ENCODE measurements around the gene ADGRB2. TPM values are rescaled to one million over a fixed set of nuclear protein-coding genes. Genes with fewer than 3 reads are reported as not detected.

Gene ADGRB2
- total RNA-seq, 1 experiment from 2014 or later = 15.6 TPM

DNA sequence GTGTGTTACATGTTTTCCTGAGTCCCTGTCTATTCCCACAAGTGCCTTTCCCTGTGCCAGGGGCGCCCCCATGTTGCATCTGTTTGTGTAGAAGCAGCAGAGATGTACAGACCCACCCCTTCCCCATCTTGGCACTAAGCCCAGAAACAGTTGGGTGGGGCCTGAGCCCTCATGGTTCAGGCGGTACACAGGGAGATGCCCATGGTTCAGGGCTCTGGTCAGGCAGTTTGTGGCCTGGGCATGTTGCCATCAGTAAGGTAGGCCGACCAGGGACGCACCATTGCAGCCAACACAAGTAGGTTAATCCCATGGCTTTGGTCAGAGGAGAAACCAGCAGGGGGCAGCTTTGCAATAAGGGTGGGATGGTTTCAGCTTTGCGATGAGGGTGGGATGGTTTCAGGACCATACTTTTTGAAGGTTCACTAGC lies 914 bp upstream of the ADGRB2 start:
- peak overlapping the region; percentile 73 for H3K4me2 ChIP-seq

DNA sequence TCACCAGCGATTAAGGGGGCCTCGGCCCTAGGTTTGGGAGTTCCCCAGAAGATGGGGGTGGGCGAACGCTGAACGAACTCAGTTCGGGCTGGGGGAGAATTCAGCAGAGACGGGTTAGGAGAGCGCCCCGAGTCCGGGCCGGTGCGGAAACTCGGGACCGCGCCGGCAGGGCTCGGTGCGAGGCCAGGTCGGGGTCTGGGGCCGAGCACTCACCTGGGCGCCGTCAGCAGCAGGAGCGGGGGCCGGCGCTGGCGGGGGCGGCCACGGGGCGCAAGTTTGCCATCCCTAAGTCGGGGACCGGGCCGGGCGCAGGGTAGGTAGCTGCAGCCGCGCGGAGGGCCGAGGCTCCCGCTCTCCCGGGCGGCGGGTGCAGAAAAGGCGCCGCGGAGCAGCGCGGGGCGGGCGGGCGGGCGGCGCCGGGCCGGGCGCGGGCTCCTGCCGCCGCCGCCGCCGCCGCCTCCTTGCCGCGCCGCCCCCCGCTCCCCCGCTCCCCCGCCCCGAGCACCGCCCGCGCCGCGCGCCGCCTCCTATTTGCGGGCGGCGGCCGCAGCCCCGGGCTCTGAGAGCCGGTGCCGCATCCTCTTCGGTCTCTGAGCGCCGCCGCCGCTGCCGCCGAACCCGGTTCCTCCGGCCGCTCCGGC lies 349 bp downstream of the ADGRB2 start:
- intact Hi-C loops (cut with micrococcal nuclease; ENCODE audit: unreplicated experiment) = loop anchor here (5.0 kb wide), 2 partner anchors 46 to 249 kb away; partner anchors contain the start of gene KHDRBS1
- BruUV-seq (replicated peaks) = no TSS peak
- POLR2A ChIA-PET (ENCODE audit: unreplicated experiment) = interaction anchor here (0.6 kb wide), 1 partner anchor 176 kb away, joined by 7 read pairs; no protein-coding TSS in a partner anchor
- Histone ChIP-seq H3K4me3 (peak overlapping the region; percentile 62), H3K9me2 (ENCODE audit: insufficient read depth) (no peaks in the 10 kb centered on the region), H3K27ac (no peak overlapping the region), H3K36me3 (ENCODE audit: low read depth) (no peaks in the 10 kb centered on the region), H2AFZ (peak overlapping the region; percentile 70), H3K9me3 (ENCODE audit: insufficient read depth, low read depth) (no peaks in the 10 kb centered on the region), H3K4me2 (peak overlapping the region; percentile 96), H3K27me3 (ENCODE audit: insufficient read depth, low read depth) (peaks cover 5% of the 10 kb centered on the region; the same call in 1 of the 2 replicates), H3K79me2 (ENCODE audit: low read depth) (no peaks in the 10 kb centered on the region), H3K4me1 (replicated peaks; ENCODE audit: insufficient read depth) (peaks cover 32% of the 10 kb centered on the region), H3F3A (ENCODE audit: insufficient read depth, low read depth) (peaks cover 32% of the 10 kb centered on the region), H4K20me1 (ENCODE audit: insufficient read depth) (no peaks in the 10 kb centered on the region)
- TF ChIP-seq CTCF (conservative IDR thresholded peaks at IDR 0.05) = no peak
- TF ChIP-seq EZH2 (IDR thresholded peaks at IDR 0.05; ENCODE audit: low read depth) = peak; percentile 96
- CTCF ChIA-PET = interaction anchor here (0.7 kb wide), 1 partner anchor 93 kb away, joined by 6 read pairs; no protein-coding TSS in a partner anchor
- DNase-seq = no peak

More for the DNA sequence above, 914 bp upstream of the ADGRB2 start:
- BruUV-seq (replicated peaks) = no TSS peak
- Histone ChIP-seq H3K27ac (no peak overlapping the region), H2AFZ (no peak overlapping the region), H3K9me2 (ENCODE audit: insufficient read depth) (no peaks in the 10 kb centered on the region), H3K36me3 (ENCODE audit: low read depth) (no peaks in the 10 kb centered on the region), H3K79me2 (ENCODE audit: low read depth) (no peaks in the 10 kb centered on the region), H3K9me3 (ENCODE audit: insufficient read depth, low read depth) (no peaks in the 10 kb centered on the region), H3F3A (ENCODE audit: insufficient read depth, low read depth) (peaks cover 32% of the 10 kb centered on the region), H3K4me1 (replicated peaks; ENCODE audit: insufficient read depth) (peaks cover 28% of the 10 kb centered on the region), H3K4me3 (no peak overlapping the region), H4K20me1 (ENCODE audit: insufficient read depth) (no peaks in the 10 kb centered on the region), H3K27me3 (ENCODE audit: insufficient read depth, low read depth) (peaks cover 5% of the 10 kb centered on the region; the same call in 1 of the 2 replicates)
- TF ChIP-seq CTCF (conservative IDR thresholded peaks at IDR 0.05) = peak; percentile 66
- no peak for TF ChIP-seq EZH2 (IDR thresholded peaks at IDR 0.05; ENCODE audit: low read depth)
- DNase-seq = peak in 1 of 2 experiments; percentile 34
- intact Hi-C loops (cut with micrococcal nuclease; ENCODE audit: unreplicated experiment) = no loop called here
- POLR2A ChIA-PET (ENCODE audit: unreplicated experiment) = no interaction called here
- CTCF ChIA-PET = no interaction called here

- POLR2A ChIA-PET (ENCODE audit: unreplicated experiment) = interaction anchor here (0.6 kb wide), 1 partner anchor 177 kb away, joined by 7 read pairs; no protein-coding TSS in a partner anchor
- BruUV-seq (replicated peaks) = no TSS peak
- Histone ChIP-seq H3K4me3 (peak overlapping the region; percentile 62), H3K27ac (no peak overlapping the region), H3K9me3 (ENCODE audit: insufficient read depth, low read depth) (no peaks in the 10 kb centered on the region), H3K27me3 (ENCODE audit: insufficient read depth, low read depth) (peaks cover 5% of the 10 kb centered on the region; the same call in 1 of the 2 replicates), H4K20me1 (ENCODE audit: insufficient read depth) (no peaks in the 10 kb centered on the region), H3K79me2 (ENCODE audit: low read depth) (no peaks in the 10 kb centered on the region), H3K9me2 (ENCODE audit: insufficient read depth) (no peaks in the 10 kb centered on the region), H3F3A (ENCODE audit: insufficient read depth, low read depth) (peaks cover 35% of the 10 kb centered on the region), H3K4me1 (replicated peaks; ENCODE audit: insufficient read depth) (peaks cover 32% of the 10 kb centered on the region), H3K36me3 (ENCODE audit: low read depth) (no peaks in the 10 kb centered on the region), H3K4me2 (peak overlapping the region; percentile 96), H2AFZ (peak overlapping the region; percentile 70)
- CTCF ChIA-PET = interaction anchor here (0.5 kb wide), 1 partner anchor 225 kb away, joined by 3 read pairs; no protein-coding TSS in a partner anchor
- TF ChIP-seq EZH2 (IDR thresholded peaks at IDR 0.05; ENCODE audit: low read depth) = no peak
- TF ChIP-seq CTCF (conservative IDR thresholded peaks at IDR 0.05) = peak; percentile 90
- peak; percentile 65 to 88 for DNase-seq
- intact Hi-C loops (cut with micrococcal nuclease; ENCODE audit: unreplicated experiment) = loop anchor here (5.0 kb wide), 2 partner anchors 46 to 249 kb away; partner anchors contain the start of gene KHDRBS1
Observed at GRCh38 chr1:31762726-31763670, 1.1 kb downstream of the ADGRB2 start.
